Right cardiac atrium (tissue), 5 donors: ENCODE results near the gene MID2. TPM values are rescaled to one million over a fixed set of nuclear protein-coding genes. Genes with fewer than 3 reads are reported as not detected.
A peak's percentile ranks its signal among the peaks of the same experiment; 100 is the strongest.
"Not testable (repeated sequence)": the region's sequence is repeated elsewhere in the genome, so short reads cannot be mapped to it uniquely, and the experiment has no call there.

Experiments used
- ATAC-seq, 2 donors: fragments of 200-7000 bp; cut with Tn5 transposase; one replicate each; pipeline versions ENCODE4 v1.8.0 to v1.9.1; 2020; ENCODE audit warnings: moderate library complexity in 2 of 2, mild to moderate bottlenecking in 1 of 2
- DNase-seq, 3 donors: peaks; one replicate each; pipeline ENCODE4 v3.0.0-alpha.2; 2020
- H3K27ac ChIP-seq: one replicate; pipeline ENCODE4 v1.5.1; 2013; ENCODE audit warnings: mild to moderate bottlenecking, low read length, control low read depth, moderate library complexity
- H3K27me3 ChIP-seq: one replicate; pipeline ENCODE4 v1.6.1; 2013; ENCODE audit not compliant: control insufficient read depth, insufficient read depth
- H3K4me1 ChIP-seq: one replicate; pipeline ENCODE4 v1.6.1; 2013; ENCODE audit warnings: low read length; ENCODE audit not compliant: control insufficient read depth, insufficient read depth
- H3K4me3 ChIP-seq: one replicate; pipeline ENCODE4 v1.5.1; 2013; ENCODE audit warnings: low read length, control low read depth
- H3K9me3 ChIP-seq: one replicate; pipeline ENCODE4 v1.6.1; 2013; ENCODE audit warnings: low read length; ENCODE audit not compliant: control insufficient read depth
- WGBS: extraction: QIAGEN DNeasy Blood & Tissue Kit; methylation state at CpG from one replicate; pipeline ENCODE4 v1.1.7; 2013; 5-methylcytosine and 5-hydroxymethylcytosine counted together
- intact Hi-C, 4 donors: fragments of 100-400 bp; cut with DNase I; formaldehyde crosslinking; loops; one replicate each; pipeline versions ENCODE4 v1.11.0 to v1.14.0; 2022 to 2023
- polyA plus RNA-seq: library from polyadenylated mRNA; stranded (reverse); fragments of 200-250 nt; gene quantifications from one replicate; pipeline ENCODE4 v1.2.3, GENCODE V29; 2013
- total RNA-seq, 4 donors: library from RNA; stranded (reverse); fragmentation: NEBNext Ultra II Directional; extraction: Animal tissue kit (Norgen Biotek cat#: 25700); gene quantifications; one replicate each; pipeline ENCODE4 v1.2.1, GENCODE V29; 2021
- donor health status: healthy with polysubstance abuse.
- donor health status: DM: no; HTN: yes; CAD: no.
- donor health status: DM: no; HTN: no; CAD: no.
- donor health status: DM: no; HTN: yes; CAD: no; lungs with severe emphysema.
- donor health status: DM: yes; HTN: yes; CAD: no.

Gene MID2
- total and polyA plus RNA-seq, 5 donors, result 0.79 to 6.4 (median 5.9) TPM

DNA sequence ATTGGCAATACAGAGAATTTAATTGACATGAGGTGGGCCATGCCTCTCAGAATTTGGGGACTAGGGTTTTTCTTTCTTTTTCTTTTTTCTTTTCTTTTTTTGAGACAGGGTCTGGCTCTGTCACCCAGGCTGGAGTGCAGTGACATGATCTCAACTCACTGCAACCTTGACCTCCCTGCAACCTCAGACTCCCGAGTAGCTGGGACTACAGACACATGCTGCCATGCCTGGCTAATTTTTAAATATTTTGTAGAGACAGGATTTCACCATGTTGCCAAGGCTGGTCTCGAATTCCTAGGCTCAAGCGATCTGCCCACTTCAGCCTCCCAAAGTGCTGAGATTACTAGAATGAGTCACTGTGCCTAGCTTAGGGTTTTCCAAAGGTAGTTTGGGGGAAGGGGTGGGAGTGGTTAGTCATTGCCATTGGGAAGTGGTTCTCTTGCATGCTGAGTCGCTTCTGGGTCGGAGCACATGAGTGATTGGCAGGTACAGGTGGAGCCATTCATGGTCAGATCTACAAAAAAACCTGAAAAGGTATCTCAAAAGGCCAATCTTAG lies 54.5 kb downstream of the MID2 start:
- intact Hi-C loops, result no loop called here
- Histone ChIP-seq H3K4me1 (no peaks in the 10 kb centered on the region), H3K27ac (no peak overlapping the region), H3K27me3 (no peaks in the 10 kb centered on the region), H3K4me3 (no peak overlapping the region), H3K9me3 (no peaks in the 10 kb centered on the region)
- ATAC-seq, result no peak
- no peak for DNase-seq
- WGBS, result 90% methylated on average over 5 of the region's 5 CpGs

DNA sequence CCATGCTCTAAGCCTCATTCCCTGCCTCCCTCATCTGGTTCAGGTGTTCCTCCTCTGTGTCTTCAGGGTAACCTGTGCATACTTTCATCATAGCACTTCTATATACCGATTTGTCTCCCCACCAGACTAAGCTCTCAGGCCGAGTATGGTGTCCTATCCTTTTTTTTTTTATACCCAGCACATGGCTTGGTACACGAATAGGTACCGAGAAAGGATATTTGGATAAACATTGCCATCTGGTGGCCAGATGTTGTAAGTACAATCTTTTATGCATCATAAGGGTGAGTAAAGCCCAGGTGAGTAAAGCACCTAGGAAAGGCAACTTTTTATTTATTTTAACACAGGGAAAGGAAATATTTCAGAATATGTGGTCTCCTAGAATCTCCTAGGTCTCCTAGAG lies 68.4 kb downstream of the MID2 start:
- no peak for DNase-seq
- H3K4me3 ChIP-seq, result no peak overlapping the region
- 29% methylated on average over 4 of the region's 4 CpGs for WGBS
- no peaks in the 10 kb centered on the region for H3K4me1 ChIP-seq
- no peaks in the 10 kb centered on the region for H3K27me3 ChIP-seq
- no peaks in the 10 kb centered on the region for H3K9me3 ChIP-seq
- no peak overlapping the region for H3K27ac ChIP-seq
- intact Hi-C loops, result loop anchor here in 2 of 4 donors (5.0 to 10.0 kb wide), 3 partner anchors 117 to 239 kb away; partner anchors contain the start of genes NCBP2L (in 1 of the 2) and TSC22D3 (in 1 of the 2)
- ATAC-seq, result peak in 1 of 2 donors; percentile 52

DNA sequence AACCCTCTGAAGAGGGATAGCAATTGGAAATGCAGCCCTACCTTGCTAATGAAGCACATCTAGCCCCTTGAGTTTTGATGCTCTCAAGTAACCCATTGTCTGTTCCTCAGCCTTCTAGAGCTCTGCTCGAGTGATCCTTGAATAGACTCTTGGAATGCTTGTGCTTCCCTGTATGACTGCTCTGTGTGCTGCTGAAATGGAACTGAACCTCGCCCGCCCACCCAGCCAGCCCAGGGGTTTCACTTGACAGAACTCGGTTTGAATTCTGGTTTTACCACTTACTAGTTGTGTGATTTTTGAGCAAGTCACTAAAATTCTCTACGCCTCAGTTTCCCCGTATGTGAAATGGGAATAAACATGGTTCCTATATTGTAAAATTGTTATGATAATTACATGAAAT lies 77.1 kb downstream of the MID2 start:
- H3K4me1 ChIP-seq, result no peaks in the 10 kb centered on the region
- 88% methylated on average over 6 of the region's 6 CpGs for WGBS
- no peak overlapping the region for H3K27ac ChIP-seq
- DNase-seq (no peak), ATAC-seq (no peak)
- H3K27me3 ChIP-seq, result no peaks in the 10 kb centered on the region
- no peak overlapping the region for H3K4me3 ChIP-seq
- H3K9me3 ChIP-seq, result no peaks in the 10 kb centered on the region
- intact Hi-C loops, result no loop called here

DNA sequence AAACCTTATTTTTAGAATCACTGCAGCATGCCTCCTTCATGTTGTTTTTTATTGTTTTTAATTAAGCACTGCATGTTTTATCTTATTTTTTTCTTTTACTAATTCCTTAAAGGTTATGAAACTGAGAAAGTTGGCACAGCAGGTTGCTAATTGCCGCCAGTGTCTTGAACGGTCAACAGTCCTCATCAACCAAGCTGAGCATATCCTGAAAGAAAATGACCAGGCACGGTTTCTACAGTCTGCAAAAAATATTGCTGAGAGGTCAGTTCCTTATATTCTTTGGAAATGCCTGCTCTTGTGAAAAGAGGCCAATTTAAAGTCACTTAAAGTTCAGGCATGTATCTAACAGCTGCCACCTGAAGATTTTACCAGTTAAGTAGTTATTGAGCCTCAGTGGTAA lies 79.7 kb downstream of the MID2 start:
- H3K9me3 ChIP-seq, result no peaks in the 10 kb centered on the region
- WGBS, result 61% methylated on average over 3 of the region's 3 CpGs
- no peak overlapping the region for H3K4me3 ChIP-seq
- H3K4me1 ChIP-seq, result no peaks in the 10 kb centered on the region
- no peak for ATAC-seq
- DNase-seq, result no peak
- intact Hi-C loops, result no loop called here
- no peaks in the 10 kb centered on the region for H3K27me3 ChIP-seq
- H3K27ac ChIP-seq, result no peak overlapping the region

DNA sequence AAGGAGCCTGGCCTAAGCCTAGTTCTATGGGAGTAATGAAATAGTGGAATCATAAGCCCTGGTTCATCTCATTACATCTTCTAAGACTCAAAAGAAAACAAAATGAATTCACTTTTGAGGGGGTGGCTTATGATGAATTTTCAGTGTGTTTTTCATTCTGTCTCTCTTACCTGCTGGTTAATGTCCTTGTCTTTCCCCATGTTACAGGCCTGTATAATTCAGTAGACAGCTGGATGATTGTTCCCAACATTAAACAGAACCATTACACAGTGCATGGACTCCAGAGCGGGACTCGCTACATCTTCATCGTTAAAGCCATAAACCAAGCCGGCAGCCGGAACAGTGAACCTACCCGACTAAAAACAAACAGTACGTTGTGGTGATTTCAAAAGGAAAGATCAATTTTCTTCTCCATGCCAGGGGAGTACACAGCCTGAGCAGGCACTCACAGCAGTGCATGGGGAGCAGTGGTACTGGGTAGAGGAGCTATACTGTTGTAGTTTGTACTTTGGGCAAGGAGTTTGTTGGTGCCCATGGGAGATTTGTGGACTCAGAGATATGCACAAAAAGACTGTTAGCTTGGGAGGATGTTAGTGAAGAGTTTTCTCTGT lies 98.6 kb downstream of the MID2 start:
- WGBS, result 95% methylated on average over 7 of the region's 7 CpGs
- H3K4me3 ChIP-seq, result no peak overlapping the region
- no peaks in the 10 kb centered on the region for H3K9me3 ChIP-seq
- intact Hi-C loops, result no loop called here
- no peak for DNase-seq
- no peak overlapping the region for H3K27ac ChIP-seq
- H3K27me3 ChIP-seq, result no peaks in the 10 kb centered on the region
- no peaks in the 10 kb centered on the region for H3K4me1 ChIP-seq
- no peak for ATAC-seq

DNA sequence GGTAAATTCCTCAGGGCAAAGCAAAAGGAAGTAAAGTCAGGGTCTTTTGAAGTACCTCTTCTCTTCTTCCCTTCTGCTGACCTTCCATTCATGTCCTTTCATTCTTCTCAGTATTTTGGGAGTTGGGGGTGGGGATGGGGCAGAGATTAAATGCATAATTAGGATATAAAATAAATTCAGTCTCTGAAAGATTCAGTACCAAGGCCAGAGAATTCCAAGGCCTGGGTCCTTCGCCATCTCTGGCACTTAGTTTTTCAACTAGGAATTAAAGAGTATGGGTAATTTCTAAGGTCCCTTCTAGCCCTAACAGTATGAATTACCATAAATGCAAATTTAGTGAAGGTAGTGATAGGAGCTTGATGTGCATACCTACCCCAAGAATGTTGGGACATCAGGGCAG lies 108.6 kb downstream of the MID2 start:
- Histone ChIP-seq H3K27me3 (no peaks in the 10 kb centered on the region), H3K27ac (no peak overlapping the region), H3K9me3 (no peaks in the 10 kb centered on the region), H3K4me3 (no peak overlapping the region), H3K4me1 (no peaks in the 10 kb centered on the region)
- ATAC-seq (no peak), DNase-seq (no peak)
- 91% methylated on average over 1 of the region's 1 CpG for WGBS
- intact Hi-C loops, result no loop called here

DNA sequence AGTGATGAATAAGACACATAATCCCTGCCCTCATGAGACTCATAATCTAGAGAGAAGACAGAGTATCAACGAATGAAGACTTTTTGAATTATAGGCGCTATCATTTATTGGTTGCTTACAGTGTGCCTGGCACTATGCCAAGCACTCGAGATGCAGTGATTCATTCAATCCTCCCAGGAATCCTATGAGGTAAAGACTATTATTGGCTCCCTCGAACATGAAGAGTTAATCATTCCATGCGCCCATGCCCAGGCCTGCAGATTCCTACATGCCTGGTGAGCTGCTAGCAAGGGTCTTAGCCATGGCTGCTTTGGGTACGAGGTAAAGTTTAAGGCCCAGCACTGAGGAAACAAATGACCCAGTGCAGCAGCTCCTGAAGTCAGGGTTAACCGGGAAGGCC lies 109.5 kb downstream of the MID2 start:
- intact Hi-C loops, result no loop called here
- DNase-seq (no peak), ATAC-seq (no peak)
- Histone ChIP-seq H3K4me3 (no peak overlapping the region), H3K4me1 (no peaks in the 10 kb centered on the region), H3K9me3 (no peaks in the 10 kb centered on the region), H3K27ac (no peak overlapping the region), H3K27me3 (no peaks in the 10 kb centered on the region)
- 42% methylated on average over 7 of the region's 7 CpGs for WGBS

DNA sequence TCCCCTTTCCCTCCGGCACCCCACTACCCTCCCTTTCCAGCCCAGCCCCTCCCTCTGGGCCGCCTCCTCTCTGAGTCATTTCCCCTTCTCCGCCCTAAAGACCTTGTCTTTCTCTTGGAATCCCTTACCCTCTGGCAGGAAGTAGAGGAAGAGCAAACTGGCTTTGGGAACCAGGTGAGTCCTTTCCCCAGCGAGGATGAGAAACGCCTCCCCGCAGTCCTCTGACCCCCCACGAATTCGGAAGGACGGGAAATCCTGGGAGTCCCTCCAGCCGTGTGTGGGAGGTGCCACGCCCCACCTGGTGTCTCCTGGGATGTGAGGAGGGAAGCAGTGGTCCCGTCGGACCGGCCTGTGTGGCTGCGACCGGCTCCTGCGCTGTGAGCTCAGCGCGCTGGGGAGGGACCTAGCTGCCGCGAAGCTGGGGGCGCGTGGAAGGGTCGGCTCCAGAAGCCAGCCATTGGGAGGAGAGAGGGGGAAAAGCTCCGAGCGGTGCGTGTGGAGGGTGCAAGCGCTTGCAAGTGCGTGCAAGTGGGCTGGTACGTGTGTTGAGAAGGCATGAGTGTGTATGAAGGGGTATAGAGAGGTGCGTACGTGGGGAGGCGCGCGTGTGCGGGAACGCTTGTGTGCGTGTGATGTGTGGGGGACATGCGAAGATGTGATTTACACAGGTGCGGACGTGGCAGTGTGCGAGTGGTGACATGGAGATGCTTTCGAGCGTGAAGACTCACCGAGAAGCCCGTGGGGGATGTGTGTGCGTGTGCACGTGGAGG lies 110.2 kb downstream of the MID2 start:
- WGBS, result 8% methylated on average over 48 of the region's 48 CpGs
- Histone ChIP-seq H3K27me3 (no peaks in the 10 kb centered on the region), H3K27ac (no peak overlapping the region), H3K4me3 (no peak overlapping the region), H3K9me3 (no peaks in the 10 kb centered on the region), H3K4me1 (no peaks in the 10 kb centered on the region)
- peak in 1 of 3 donors; percentile 39 for DNase-seq
- ATAC-seq, result peak in 1 of 2 donors; percentile 47
- intact Hi-C loops, result no loop called here

DNA sequence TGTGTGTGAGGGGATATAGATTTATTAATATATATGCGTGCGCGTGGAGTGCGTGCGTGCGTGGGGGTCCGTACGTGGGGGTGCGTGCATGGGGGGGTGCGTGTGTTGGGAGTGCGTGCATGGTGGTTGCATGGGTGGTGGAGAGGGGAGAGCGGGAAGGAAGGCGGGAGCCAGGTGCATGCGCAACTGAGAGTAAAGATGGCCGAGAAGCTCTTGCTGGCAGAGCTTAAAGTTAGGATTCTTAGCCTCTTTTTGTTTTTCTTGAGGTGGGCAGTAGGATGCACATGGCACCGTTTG lies 110.7 kb downstream of the MID2 start:
- Histone ChIP-seq H3K27ac (no peak overlapping the region), H3K27me3 (no peaks in the 10 kb centered on the region), H3K4me3 (no peak overlapping the region), H3K4me1 (no peaks in the 10 kb centered on the region), H3K9me3 (no peaks in the 10 kb centered on the region)
- WGBS, result 37% methylated on average over 16 of the region's 16 CpGs
- no peak for DNase-seq
- ATAC-seq, result no peak
- intact Hi-C loops, result no loop called here

DNA sequence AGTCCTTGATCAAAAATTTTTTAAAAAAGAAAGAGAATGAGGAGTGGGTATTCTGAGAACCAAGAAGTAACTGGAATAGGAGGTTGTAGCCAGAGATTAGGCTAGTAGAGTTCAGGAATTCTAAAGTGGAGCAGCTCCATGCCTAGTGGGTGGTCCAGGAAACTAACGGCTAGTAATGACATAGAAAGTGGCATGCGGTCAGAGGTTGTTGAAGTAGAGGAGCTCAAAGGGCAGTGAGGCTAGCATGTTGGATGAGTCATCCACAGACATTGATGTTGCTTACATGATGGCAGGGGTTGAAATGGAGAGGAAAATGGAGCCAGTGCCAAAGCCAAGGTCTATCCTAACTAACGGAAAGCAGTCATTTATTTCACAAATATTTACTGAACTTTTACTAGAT lies 114.4 kb downstream of the MID2 start:
- no peak for ATAC-seq
- no peak overlapping the region for H3K4me3 ChIP-seq
- H3K27ac ChIP-seq, result no peak overlapping the region
- DNase-seq, result no peak
- intact Hi-C loops, result no loop called here
- WGBS, result 65% methylated on average over 3 of the region's 3 CpGs
- no peaks in the 10 kb centered on the region for H3K4me1 ChIP-seq
- no peaks in the 10 kb centered on the region for H3K9me3 ChIP-seq
- H3K27me3 ChIP-seq, result no peaks in the 10 kb centered on the region

DNA sequence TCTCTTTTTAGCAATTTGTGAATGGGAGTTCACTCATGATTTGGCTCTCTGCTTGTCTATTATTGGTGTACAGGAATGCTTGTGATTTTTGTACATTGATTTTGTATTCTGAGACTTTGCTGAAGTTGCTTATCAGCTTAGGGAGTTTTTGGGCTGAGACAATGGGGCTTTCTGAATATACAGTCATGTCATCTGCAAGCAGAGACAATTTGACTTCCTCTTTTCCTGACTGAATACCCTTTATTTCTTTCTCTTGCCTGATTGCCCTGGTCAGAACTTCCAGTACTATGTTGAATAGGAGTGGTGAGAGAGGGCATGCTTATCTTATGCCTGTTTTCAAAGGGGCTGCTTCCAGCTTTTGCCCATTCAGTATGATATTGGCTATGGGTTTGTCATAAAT lies 129.7 kb downstream of the MID2 start:
- intact Hi-C loops, H3K9me3 ChIP-seq, H3K4me3 ChIP-seq, DNase-seq, H3K27me3 ChIP-seq, H3K27ac ChIP-seq, H3K4me1 ChIP-seq, ATAC-seq: not testable (repeated sequence)
